HG02840 (cell line): ENCODE results near the gene ERBB4.
"Not testable (repeated sequence)": the region's sequence is repeated elsewhere in the genome, so short reads cannot be mapped to it uniquely, and the experiment has no call there.

Experiments used
- ATAC-seq: cut with Tn5 transposase; IDR thresholded peaks from one replicate; pipeline ENCODE4 v1.9.1; 2021; ENCODE audit warnings: mild to moderate bottlenecking, moderate library complexity, moderate number of reproducible peaks; ENCODE audit not compliant: unreplicated experiment, low FRiP score

Gene ERBB4

DNA sequence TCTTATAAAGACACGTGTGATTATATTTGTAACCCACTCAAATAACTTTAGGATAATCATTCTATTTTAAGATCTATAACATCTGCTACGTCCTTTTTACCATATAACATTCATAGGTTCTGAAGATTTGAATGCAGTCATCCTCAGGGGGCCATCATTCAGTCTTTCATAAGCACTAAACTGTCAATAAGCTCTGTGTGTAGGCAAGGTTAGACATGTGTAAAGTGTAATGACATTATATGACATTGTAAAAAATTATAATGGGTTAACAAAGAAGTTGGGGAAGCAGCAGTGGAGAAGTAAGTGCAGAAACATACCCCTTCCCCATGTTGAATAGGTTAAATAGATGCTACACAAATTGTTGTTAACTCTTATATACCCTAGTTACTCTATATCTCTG is 845.9 kb downstream of the ERBB4 start:
- no peak for ATAC-seq

DNA sequence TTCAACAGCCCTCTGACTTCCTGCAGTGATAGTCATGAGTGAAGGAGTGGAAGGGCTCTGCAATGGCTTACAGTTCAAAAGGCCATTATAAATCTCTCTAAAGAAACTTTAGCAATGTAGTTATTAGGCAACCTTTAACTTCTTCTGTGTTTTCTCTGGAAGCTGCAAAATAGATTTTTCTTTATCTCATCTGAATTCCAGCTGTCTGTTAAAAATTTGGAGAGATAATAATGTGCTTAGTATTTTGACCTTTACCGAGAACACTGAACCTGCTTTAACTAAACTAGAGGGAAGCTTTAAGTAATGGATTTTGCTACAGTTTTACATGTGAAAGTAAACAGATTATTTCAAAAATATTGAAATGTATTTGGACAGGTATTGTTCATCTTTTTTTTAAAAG is 847.9 kb downstream of the ERBB4 start:
- ATAC-seq, result no peak

DNA sequence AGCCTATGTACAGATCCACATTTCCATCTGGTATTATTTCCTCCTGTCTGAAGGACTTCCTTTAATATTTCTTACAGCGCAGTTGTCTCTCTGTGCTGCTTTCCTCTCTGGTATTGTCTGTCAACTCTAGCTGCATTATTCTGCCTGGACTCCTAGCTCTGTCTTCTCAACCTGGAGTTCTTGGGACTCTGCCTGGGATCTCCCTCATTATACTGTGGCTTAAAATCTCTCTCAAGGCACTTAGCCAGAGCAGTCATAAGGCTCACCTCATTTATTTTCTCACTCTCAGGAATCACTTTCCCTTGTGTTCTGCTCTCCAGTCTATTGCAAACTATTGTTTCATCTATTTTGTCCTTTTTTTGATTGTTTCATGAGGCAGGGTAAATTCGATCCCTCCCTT is 850.4 kb downstream of the ERBB4 start:
- no peak for ATAC-seq

DNA sequence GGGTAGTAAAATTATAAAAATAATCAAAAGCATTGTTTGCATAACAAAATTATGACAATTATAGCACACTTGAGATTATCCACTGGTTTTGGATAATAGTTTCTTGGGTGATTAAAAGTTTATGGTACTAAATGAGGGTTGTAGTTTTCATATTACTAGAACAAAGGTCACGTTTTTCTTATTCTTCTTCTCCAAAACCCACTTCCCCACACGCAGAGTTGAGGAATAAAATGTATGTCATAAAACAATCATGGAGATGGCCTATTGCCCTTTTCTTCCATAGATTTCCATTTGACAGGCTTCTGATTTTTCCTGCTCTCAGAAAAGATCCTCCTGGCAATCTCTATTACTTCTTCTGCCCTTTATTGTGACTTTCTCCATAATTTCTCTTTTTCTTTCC is 863.9 kb downstream of the ERBB4 start:
- ATAC-seq, result no peak

DNA sequence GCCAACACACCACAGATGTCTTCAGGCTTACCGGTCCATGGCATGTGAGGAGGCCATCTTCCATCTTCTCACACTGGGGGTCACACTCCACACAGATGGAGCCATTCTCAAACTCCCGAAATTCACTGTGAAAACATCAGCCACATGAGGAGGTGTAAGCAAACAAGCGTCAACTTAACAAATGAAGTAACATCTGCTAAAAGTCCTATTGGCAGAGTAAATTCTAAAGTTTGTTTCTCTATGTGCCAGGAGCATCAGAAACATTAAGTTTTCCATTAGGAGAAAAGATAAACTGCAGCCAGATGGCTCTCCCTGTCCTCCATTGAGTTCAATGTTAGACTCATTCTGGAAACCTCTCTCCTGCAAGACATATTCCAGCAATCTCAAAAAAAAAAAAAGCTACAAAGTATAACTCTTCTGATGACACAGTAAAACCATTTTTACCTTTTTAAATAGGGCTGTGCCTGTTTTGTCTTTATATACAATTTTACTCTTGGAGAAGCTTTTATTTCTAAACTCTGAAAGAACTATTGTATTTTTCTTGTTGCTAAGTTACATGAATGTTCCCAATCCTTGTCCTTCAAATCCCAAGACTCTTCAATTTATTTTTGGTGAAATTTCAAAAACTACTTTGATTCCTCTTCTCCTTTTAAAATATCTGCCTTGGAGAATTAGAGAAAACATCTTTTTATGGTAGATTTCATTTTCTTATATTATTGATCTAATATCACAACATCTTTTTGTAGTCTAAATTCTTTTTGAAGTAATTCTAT is 865.3 kb downstream of the ERBB4 start:
- ATAC-seq, result no peak

DNA sequence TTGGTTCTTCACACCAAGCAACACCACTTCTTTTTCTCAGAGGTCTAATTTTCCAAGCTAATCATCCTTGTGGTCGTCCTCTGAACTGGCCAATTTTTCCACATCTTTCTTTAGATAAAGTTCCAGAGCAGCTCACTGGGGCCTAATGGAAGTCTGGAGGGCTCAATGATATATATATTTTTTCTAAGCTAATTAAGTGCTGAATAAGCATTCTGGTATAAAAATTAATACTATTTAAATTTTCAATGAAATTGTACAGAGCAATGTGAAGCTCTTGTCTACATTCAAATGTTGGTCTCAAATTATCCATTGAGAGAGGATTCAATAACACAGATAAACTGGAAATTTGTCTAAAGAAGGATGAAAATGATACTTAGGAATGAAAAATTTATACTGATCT is 866.6 kb downstream of the ERBB4 start:
- no peak for ATAC-seq

DNA sequence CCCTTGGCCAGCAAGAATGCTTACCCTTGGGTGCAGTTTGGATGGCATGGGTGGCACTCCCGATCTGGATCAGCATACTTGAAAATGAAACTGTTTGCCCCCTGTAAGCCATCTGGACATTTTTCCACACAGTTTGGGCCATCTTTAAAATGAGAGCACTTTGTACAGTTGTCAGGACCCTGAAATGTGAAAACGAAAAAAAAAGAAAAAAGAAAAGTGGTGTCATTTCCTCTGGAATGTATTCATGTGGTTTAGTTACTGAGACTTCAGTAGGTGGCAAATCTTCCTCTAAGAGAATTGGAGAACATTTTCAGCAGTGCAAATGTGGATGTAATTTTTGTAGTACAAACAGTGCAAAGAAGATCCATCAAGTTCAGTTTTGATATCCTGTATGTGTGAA is 873.3 kb downstream of the ERBB4 start:
- ATAC-seq, result no peak

DNA sequence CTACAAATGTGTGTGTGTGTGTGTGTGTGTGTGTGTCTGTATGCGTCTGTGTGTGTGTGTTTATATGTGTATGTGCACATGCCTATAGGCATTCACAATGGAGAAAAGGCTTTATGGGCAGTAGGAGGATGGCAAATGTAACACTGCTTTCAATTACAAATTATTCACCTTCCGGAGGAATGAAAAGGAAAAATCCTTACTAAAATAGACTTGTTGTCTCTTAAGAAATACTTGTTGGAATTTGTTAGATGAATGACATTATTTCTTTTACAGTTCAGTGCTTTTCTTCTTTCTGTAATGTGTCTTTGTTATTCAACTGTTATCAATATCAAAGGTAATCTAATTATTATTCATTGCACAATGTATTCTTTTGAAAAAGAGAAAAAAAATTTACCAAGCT is 874.3 kb downstream of the ERBB4 start:
- no peak for ATAC-seq

DNA sequence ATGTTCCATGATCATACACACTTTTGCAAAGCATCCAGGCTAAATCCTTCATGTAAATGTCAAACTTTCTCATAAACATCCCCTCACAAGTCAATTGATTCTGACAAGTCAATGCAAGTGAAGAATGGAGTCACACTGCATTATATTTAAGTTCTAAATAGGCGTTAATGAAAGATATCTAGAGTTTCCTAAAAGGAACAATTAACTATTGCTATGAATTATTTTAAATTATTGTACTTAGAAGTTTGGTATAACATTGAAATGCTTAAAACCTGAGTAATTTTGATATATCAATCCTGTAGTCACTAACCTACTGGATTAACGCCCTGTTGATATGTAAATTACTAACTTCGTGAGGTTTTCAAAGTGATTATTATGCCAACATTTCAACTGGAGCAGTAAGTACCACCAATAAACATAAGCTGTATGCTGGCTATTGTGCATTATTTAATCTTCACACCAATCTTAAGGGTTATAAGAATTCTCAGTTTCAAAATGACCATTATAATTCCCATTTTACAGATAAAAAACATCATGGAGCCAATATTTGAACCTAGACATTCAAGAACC is 884.3 kb downstream of the ERBB4 start:
- no peak for ATAC-seq

DNA sequence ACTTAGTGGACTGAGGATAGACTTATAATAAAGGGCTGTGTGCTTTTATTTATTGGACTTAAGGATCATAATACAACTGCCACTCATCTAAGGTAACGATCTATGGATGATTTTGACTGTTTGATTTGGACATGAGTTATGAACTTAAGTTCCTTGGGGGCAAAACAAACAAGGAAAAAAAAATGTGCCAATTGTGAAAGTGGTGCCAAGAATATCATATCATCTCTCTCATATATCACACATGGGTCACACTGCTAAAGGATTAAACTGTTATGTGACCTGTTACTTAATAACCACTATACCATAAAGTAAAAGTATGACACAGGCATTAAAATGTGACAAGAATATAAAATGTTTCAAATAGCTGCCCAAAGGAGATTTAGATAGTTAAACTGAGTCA is 886.3 kb downstream of the ERBB4 start:
- ATAC-seq, result no peak

DNA sequence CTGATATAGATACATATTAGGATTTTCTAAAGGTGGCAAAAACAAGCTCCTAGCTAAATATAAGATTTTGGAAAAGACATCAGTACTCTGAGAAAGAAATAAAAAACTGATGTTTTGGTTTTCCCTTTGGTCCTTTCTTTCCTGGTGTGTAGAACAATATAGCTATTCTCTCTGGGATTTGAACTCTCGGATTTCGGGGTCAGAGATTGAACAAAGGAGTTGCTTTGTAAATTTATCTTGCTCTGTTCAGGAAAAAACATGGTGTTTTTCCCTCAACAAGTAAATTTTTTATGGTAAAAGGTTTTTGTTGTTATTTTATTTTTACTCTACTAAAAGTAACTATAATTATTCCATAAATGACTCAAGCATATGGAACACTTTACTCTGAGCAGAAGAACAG is 889.3 kb downstream of the ERBB4 start:
- ATAC-seq, result no peak

DNA sequence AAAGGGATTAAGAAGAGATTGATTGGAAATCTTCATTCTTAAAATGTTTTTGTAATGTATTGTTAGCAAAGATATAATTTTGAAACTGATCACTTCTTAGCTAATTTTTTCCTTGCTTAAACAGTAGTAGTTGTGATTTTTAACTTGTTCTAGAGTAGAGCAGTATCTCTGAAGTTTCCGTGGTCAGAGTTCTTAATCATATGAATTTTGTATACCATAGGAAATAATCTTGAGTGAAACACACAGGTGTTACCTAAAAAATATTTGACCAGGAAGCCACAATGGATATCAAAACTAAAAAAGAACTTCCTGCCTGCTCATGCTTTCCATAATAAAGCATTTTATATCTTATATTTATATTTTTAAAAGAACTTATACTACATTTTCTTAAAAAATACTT is 907.1 kb downstream of the ERBB4 start:
- ATAC-seq, result no peak

DNA sequence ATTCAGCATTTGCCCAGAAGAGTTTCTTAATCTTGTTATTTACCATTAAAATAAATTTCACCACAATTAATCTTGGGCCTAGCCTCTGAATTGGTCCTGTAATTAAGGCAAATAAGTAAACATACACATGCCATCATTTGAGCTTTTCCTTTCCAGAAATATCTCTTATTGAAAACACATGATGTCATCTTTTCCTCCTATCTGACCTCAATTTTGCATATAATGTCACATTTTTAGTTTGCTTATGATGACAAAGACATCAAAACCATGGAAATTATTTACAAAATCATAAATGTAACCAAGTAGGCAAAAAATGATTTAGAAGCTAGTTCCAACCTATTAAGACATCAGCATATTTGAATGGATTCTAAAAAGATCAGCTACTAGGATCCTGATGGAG is 915.5 kb downstream of the ERBB4 start:
- no peak for ATAC-seq

DNA sequence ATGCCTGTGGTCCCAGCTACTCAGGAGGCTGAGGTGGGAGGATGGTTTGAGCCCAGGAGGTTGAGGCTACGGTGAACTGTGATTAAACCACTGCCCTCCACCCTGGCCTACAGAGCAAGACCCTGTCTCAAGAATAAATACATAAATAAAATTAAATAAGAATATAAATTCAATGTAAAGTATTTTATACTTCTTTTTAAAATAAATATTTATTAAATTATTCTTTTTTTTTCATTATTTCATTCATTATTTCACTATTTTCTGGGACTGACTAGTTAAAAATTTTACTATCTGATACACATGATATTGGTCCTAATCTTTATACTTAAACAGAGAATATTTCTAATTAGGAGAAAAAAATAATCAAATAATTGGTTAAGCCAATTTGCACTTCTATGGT is 917.6 kb downstream of the ERBB4 start:
- ATAC-seq, result no peak

DNA sequence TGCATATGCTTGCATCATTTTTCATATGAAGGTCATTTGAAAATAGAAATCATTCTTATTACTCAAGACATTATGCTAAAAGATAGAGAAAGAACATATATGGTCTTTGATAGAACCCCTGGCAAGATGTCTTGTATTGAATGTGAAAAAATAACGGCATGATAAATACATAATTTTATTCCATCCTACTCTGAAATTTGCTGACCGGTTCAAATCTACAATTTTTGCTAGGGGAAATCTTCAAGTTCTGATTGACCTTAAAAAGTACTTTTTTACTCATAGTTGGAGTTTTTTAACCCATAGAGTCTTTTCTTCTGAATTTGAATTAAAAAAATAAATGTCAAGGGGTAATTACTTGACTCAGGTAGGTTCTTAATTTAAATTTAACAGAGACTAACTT is 920.8 kb downstream of the ERBB4 start:
- no peak for ATAC-seq

DNA sequence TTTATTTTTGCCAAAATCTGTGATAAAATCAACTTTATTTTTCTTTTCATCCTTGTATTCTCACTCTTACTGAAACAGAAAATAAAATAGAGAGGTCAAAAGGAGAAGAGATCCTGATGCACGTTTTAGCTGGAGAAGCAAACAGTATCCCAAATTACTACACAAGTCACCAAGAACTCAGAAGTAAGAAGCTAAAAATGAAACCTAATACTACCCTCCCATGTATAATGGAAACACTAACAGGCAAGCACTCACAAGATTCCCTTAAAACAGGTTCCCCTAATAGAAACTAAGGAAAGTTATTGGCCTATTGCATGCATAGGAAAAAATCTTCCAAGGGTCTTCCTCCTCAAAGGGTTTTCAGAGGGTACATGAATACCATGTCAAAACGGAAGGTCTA is 927.0 kb downstream of the ERBB4 start:
- ATAC-seq, result no peak

DNA sequence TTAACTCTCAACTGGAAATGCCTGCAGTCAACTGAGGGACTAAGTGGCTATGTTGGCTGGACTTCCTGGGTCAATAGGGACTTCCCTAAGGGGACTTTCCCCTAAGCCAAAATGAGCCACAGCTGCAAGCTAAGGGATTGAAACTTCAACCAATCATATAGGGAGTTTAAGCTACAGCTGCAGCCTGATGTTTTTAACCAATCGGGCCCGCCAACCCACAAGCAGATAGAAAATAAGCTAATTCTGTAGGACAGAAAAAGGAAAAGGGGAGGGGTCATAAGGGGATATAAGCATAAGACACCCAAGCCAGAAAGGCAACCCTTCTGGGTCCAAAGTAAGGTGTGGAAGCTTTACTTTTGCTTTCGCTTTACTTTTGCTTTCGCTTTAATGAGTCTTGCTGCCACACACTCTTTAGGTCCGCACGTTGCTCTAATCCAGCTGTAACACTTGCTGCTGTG is 927.5 kb downstream of the ERBB4 start:
- no peak for ATAC-seq

DNA sequence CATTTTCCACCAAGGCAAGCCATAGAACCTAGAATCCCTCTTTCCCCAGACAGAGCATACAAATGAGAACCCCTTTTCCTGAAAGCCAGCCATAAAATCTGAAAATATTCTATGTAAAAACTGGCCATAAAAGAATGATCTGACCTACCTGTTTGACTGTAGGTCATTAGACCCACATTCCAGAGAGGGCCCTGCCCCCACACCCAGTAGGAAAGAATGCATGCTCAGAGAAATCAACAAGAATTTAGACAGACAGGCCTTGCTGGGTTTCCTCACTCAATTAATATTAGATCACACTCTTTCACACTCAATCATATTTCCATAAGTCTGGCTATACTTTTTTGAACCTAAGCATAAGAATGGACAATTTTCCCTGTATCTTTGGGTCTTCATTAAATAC is 929.5 kb downstream of the ERBB4 start:
- no peak for ATAC-seq

DNA sequence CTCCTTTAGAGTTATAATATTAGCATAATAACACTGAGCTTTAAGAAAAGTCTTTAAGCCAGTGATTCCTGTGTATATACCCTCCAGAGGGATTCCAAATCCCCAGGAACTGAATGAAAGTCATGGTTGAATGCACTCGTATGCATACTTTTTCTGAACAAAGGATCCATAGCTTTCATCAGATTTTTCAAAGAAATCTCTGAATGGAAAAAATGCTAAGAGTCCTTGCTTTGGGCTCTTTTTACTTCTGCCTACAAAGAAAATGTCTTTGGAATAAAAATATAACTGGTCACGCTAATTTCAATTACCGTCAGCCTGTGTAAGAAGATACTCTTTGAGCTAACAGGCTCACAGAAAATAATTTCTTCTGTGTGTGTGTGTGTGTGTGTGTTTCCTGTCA is 939.5 kb downstream of the ERBB4 start:
- ATAC-seq, result no peak

DNA sequence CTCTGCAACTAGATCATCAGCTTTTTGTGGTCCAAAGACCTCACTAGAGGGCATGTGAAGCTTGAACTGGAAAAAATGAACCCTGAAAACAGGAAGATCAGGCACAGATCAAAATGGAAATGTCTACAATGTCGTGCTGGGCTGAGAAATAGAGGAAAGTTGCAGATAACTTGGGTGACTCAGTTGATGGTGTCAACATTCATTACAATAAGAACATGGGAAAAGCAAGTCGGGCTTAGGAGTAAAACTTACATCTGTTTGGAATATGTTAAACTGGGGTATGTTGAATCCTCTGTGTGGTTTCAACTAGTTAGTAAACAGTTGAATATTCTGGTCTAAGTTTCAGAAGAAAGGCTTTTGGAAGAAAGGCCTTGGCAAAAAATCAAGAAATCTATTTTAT is 940.4 kb downstream of the ERBB4 start:
- no peak for ATAC-seq

DNA sequence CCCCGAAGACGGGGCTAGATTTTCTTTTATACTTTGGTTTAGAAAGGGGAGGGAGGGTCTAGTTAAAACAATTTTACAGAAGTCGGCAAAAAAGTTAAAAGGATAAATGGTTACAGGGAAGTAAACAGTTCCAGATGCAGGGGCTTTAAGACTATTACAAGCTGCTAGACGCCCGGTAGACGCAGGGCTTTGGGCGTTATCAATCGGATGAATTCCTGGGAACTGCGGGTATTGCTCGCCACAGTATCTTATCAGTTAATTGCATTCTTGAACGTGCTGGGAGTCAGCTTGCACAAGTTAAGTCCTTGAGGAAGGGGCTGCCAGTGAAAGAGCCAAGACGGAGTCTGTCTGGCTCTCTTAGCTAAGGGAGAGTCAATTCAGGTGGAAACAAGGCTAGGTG is 946.6 kb downstream of the ERBB4 start:
- ATAC-seq, result not testable (repeated sequence)

DNA sequence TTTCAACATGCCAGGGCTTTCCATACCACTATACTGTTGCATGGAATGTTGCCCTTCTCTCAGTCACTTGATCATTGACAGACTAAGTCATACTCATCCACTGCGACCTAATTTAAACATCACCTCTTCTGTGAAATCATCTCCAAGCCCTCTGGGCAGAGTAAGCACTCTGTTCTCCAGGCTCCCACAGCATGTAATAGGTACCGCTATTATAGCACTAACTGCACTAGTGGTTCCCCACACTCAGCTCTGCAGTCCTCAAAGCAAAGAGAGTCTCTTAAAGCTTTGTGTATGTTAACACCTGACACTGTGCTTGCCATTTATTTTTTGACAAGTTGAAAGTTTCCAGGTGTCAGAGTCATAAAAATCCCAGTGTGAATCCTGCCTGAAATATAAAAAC is 947.2 kb downstream of the ERBB4 start:
- no peak for ATAC-seq
